GM23338 (cell line): ENCODE measurements around the gene MUC6. TPM values are rescaled to one million over a fixed set of nuclear protein-coding genes. Genes with fewer than 3 reads are reported as not detected.

Experiments used
- ATAC-seq: fragments of 200-7000 bp; cut with Tn5 transposase; 3 replicates; pipeline ENCODE4 v1.9.1; 2020
- DNase-seq: peaks from one replicate; pipeline ENCODE4 v3.0.0-alpha.2; 2015; ENCODE audit warnings: low spot score
- H2AFZ ChIP-seq: fragments of 200-600 bp; sonication (generic); 2 replicates; pipeline ENCODE4 v1.8.0; 2016; ENCODE audit warnings: antibody characterized with exemption, mild to moderate bottlenecking, moderate library complexity
- H3F3A ChIP-seq: fragments of 200-600 bp; sonication (generic); replicated peaks from 2 replicates; pipeline ENCODE4 v1.8.0; 2017; ENCODE audit warnings: antibody characterized with exemption, mixed run types, low read depth
- H3K27ac ChIP-seq: fragments of 200-600 bp; sonication (generic); 2 replicates; pipeline ENCODE4 v1.6.1; 2016; ENCODE audit warnings: low read depth
- H3K27me3 ChIP-seq: fragments of 200-600 bp; sonication (generic); 2 replicates; pipeline ENCODE4 v1.8.0; 2016; ENCODE audit warnings: mild to moderate bottlenecking, mixed run types, moderate library complexity; ENCODE audit not compliant: insufficient read depth
- H3K36me3 ChIP-seq: fragments of 200-600 bp; sonication (generic); 2 replicates; pipeline ENCODE4 v1.8.0; 2016; ENCODE audit warnings: mild to moderate bottlenecking; ENCODE audit not compliant: insufficient read depth
- H3K4me1 ChIP-seq: fragments of 200-600 bp; sonication (generic); 2 replicates; pipeline ENCODE4 v1.8.0; 2016; ENCODE audit warnings: mild to moderate bottlenecking, moderate library complexity; ENCODE audit not compliant: insufficient read depth
- H3K4me2 ChIP-seq: fragments of 200-600 bp; sonication (generic); 2 replicates; pipeline ENCODE4 v1.7.1; 2017; ENCODE audit warnings: mixed run types
- H3K4me3 ChIP-seq: fragments of 200-600 bp; sonication (generic); 2 replicates; pipeline ENCODE4 v1.6.1; 2016; ENCODE audit warnings: mixed run types
- H3K79me2 ChIP-seq: fragments of 200-600 bp; sonication (generic); replicated peaks from 2 replicates; pipeline ENCODE4 v1.8.0; 2017; ENCODE audit warnings: mild to moderate bottlenecking; ENCODE audit not compliant: insufficient read depth
- H3K9me2 ChIP-seq: fragments of 200-600 bp; sonication (generic); 2 replicates; pipeline ENCODE4 v1.8.0; 2017; ENCODE audit not compliant: insufficient read depth
- H4K20me1 ChIP-seq: fragments of 200-600 bp; sonication (generic); replicated peaks from 2 replicates; pipeline ENCODE4 v1.8.0; 2017; ENCODE audit warnings: mild to moderate bottlenecking; ENCODE audit not compliant: insufficient read depth
- H3K27ac Mint-ChIP-seq: 2 replicates; pipeline ENCODE4 v1.8.0; 2020; ENCODE audit warnings: inconsistent platforms, mild to moderate bottlenecking, moderate library complexity, mixed read lengths
- H3K27me3 Mint-ChIP-seq: 3 replicates; pipeline ENCODE4 v1.8.0; 2022; ENCODE audit warnings: low read depth, mild to moderate bottlenecking, moderate library complexity, mixed read lengths, inconsistent platforms; ENCODE audit not compliant: insufficient read depth, poor library complexity
- H3K36me3 Mint-ChIP-seq: 3 replicates; pipeline ENCODE4 v1.8.0; 2021; ENCODE audit warnings: low read depth, mild to moderate bottlenecking, inconsistent platforms, moderate library complexity, mixed read lengths
- H3K4me1 Mint-ChIP-seq: 3 replicates; pipeline ENCODE4 v1.8.0; 2020; ENCODE audit warnings: mild to moderate bottlenecking, inconsistent platforms, mixed read lengths
- H3K4me3 Mint-ChIP-seq: 3 replicates; pipeline ENCODE4 v1.8.0; 2021; ENCODE audit warnings: moderate library complexity, mild to moderate bottlenecking, inconsistent platforms, mixed read lengths
- H3K9me3 Mint-ChIP-seq: 3 replicates; pipeline ENCODE4 v1.8.0; 2020; ENCODE audit warnings: moderate library complexity, mild to moderate bottlenecking, inconsistent platforms, mixed read lengths
- CREB1 ChIP-seq: fragments of 250-450 bp; sonication (Bioruptor Pico); IDR thresholded peaks from 2 replicates; pipeline ENCODE4 v1.5.0; 2020; ENCODE audit warnings: low read depth, mild to moderate bottlenecking, moderate library complexity
- CTCF ChIP-seq, 2 experiments: fragments of 200-600 bp in 1 of 2; sonication (generic) in 1 of 2; conservative IDR thresholded peaks; 2 replicates each; pipeline versions ENCODE4 v1.5.1 to v1.6.1; 2016 to 2017; ENCODE audit warnings: antibody characterized with exemption in 2 of 2, low read depth in 2 of 2, mild to moderate bottlenecking in 2 of 2, moderate library complexity in 1 of 2
- EZH2 ChIP-seq: fragments of 200-600 bp; sonication (generic); IDR thresholded peaks from one replicate; pipeline ENCODE4 v1.8.0; 2017; ENCODE audit warnings: antibody characterized with exemption, mild to moderate bottlenecking, low read depth; ENCODE audit not compliant: unreplicated experiment
- EZH2phosphoT487 ChIP-seq: fragments of 200-600 bp; sonication (generic); IDR thresholded peaks from one replicate; pipeline ENCODE4 v1.8.1; 2018; ENCODE audit warnings: antibody characterized with exemption; ENCODE audit not compliant: unreplicated experiment
- JUNB ChIP-seq: IDR thresholded peaks from one replicate; pipeline ENCODE4 v1.6.1; 2016; ENCODE audit warnings: antibody characterized with exemption; ENCODE audit not compliant: unreplicated experiment
- NANOG ChIP-seq: IDR thresholded peaks from 2 replicates; pipeline ENCODE4 v1.6.1; 2016; ENCODE audit warnings: antibody characterized with exemption, borderline replicate concordance
- POLR2AphosphoS5 ChIP-seq: IDR thresholded peaks from 2 replicates; pipeline ENCODE4 v1.6.1; 2016; ENCODE audit warnings: antibody characterized with exemption, low read depth
- STAT1 ChIP-seq: IDR thresholded peaks from one replicate; pipeline ENCODE4 v1.6.1; 2016; ENCODE audit warnings: antibody characterized with exemption; ENCODE audit not compliant: unreplicated experiment
- ZNF114 ChIP-seq: fragments of 250-450 bp; sonication (Bioruptor Pico); IDR thresholded peaks from 2 replicates; pipeline ENCODE4 v1.5.0; 2020; ENCODE audit warnings: mild to moderate bottlenecking, moderate library complexity
- ZNF462 ChIP-seq: fragments of 250-450 bp; sonication (Bioruptor Pico); IDR thresholded peaks from 2 replicates; pipeline ENCODE4 v1.5.0; 2020; ENCODE audit warnings: mild to moderate bottlenecking, moderate library complexity
- polyA plus RNA-seq: library from polyadenylated mRNA; unstranded; fragments of >200 nt; fragmentation: Nextera tagmentation; extraction: Ambion mirVana; gene quantifications from 2 replicates; pipeline ENCODE4 v1.2.1, GENCODE V29; 2016
- total RNA-seq: library from RNA; depleted of rRNA; stranded (reverse); fragments of >200 nt; shearing (Covaris generic); gene quantifications from 2 replicates; pipeline ENCODE4 v1.2.3, GENCODE V29; 2014
- TF ChIP-seq, protein P1 (sequence below): IDR thresholded peaks from one replicate; pipeline ENCODE4 v1.6.1; 2018; ENCODE audit warnings: antibody characterized with exemption; ENCODE audit not compliant: unreplicated experiment
- TF ChIP-seq, protein P2 (sequence below): IDR thresholded peaks from 2 replicates; pipeline ENCODE4 v1.6.1; 2016; ENCODE audit warnings: antibody characterized with exemption

MUC6 gene
- total and polyA plus RNA-seq, 2 experiments from 2014 or later, result not detected

DNA sequence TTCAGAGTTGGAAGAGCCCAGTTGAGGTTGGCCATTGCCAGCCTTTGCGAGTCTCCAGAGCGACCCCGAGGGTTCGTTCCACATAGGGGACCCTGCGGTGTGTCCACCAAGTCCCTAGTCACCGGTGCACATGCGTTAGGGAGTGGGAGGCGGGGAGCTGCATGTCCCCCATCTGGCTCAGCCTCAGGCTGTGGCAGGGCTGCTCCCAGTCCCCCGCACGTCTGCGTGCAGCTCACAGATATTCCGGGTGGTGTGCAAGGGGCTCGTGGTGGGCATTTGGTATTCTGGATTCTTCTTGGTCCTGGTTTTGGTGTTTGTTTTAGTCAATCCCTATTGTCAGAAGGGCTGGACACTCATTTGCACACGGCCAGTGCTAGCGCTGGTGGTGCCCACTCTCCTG, 48.8 kb downstream of the MUC6 start:
- Histone ChIP-seq H3K36me3 (peaks cover 6% of the 10 kb centered on the region; the same call in 1 of the 2 replicates), H3F3A (no peaks in the 10 kb centered on the region), H3K27me3 (no peaks in the 10 kb centered on the region), H3K9me2 (no peaks in the 10 kb centered on the region), H3K4me1 (no peaks in the 10 kb centered on the region), H3K4me2 (no peak overlapping the region), H2AFZ (no peak overlapping the region), H3K79me2 (no peaks in the 10 kb centered on the region), H3K4me3 (no peak overlapping the region), H4K20me1 (peaks cover 4% of the 10 kb centered on the region; the same call in 1 of the 2 replicates), H3K27ac (no peak overlapping the region)
- H3K4me3 Mint-ChIP-seq, result no peak overlapping the region
- ATAC-seq, result no peak
- peaks cover 14% of the 10 kb centered on the region for H3K27me3 Mint-ChIP-seq
- H3K27ac Mint-ChIP-seq, result no peak overlapping the region
- TF ChIP-seq EZH2phosphoT487 (no peak), STAT1 (no peak), JUNB (no peak), CREB1 (CRISPR knock-in tag) (no peak), ZNF462 (no peak), NANOG (no peak), POLR2AphosphoS5 (no peak), CTCF (conservative IDR thresholded peaks at IDR 0.05; ENCODE audit: low read depth in 2 of 2) (no peak), EZH2 (no peak), ZNF114 (CRISPR knock-in tag) (no peak)
- TF ChIP-seq, protein P1, sequence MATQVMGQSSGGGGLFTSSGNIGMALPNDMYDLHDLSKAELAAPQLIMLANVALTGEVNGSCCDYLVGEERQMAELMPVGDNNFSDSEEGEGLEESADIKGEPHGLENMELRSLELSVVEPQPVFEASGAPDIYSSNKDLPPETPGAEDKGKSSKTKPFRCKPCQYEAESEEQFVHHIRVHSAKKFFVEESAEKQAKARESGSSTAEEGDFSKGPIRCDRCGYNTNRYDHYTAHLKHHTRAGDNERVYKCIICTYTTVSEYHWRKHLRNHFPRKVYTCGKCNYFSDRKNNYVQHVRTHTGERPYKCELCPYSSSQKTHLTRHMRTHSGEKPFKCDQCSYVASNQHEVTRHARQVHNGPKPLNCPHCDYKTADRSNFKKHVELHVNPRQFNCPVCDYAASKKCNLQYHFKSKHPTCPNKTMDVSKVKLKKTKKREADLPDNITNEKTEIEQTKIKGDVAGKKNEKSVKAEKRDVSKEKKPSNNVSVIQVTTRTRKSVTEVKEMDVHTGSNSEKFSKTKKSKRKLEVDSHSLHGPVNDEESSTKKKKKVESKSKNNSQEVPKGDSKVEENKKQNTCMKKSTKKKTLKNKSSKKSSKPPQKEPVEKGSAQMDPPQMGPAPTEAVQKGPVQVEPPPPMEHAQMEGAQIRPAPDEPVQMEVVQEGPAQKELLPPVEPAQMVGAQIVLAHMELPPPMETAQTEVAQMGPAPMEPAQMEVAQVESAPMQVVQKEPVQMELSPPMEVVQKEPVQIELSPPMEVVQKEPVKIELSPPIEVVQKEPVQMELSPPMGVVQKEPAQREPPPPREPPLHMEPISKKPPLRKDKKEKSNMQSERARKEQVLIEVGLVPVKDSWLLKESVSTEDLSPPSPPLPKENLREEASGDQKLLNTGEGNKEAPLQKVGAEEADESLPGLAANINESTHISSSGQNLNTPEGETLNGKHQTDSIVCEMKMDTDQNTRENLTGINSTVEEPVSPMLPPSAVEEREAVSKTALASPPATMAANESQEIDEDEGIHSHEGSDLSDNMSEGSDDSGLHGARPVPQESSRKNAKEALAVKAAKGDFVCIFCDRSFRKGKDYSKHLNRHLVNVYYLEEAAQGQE, result no peak
- TF ChIP-seq, protein P2, sequence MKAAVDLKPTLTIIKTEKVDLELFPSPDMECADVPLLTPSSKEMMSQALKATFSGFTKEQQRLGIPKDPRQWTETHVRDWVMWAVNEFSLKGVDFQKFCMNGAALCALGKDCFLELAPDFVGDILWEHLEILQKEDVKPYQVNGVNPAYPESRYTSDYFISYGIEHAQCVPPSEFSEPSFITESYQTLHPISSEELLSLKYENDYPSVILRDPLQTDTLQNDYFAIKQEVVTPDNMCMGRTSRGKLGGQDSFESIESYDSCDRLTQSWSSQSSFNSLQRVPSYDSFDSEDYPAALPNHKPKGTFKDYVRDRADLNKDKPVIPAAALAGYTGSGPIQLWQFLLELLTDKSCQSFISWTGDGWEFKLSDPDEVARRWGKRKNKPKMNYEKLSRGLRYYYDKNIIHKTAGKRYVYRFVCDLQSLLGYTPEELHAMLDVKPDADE, result no peak
- peaks cover 55% of the 10 kb centered on the region for H3K36me3 Mint-ChIP-seq
- H3K9me3 Mint-ChIP-seq, result no peaks in the 10 kb centered on the region
- H3K4me1 Mint-ChIP-seq, result no peaks in the 10 kb centered on the region
- DNase-seq, result no peak
